ENCODE measurements around the gene YBX2. TPM values are rescaled to one million over a fixed set of nuclear protein-coding genes. Genes with fewer than 3 reads are reported as not detected.
A peak's percentile ranks its signal among the peaks of the same experiment; 100 is the strongest.
"Not testable (repeated sequence)": the region's sequence is repeated elsewhere in the genome, so short reads cannot be mapped to it uniquely, and the experiment has no call there.

The YBX2 gene
- total and polyA plus RNA-seq, 8 donors = 0.37 to 2.5 (median 1.5) TPM

DNA sequence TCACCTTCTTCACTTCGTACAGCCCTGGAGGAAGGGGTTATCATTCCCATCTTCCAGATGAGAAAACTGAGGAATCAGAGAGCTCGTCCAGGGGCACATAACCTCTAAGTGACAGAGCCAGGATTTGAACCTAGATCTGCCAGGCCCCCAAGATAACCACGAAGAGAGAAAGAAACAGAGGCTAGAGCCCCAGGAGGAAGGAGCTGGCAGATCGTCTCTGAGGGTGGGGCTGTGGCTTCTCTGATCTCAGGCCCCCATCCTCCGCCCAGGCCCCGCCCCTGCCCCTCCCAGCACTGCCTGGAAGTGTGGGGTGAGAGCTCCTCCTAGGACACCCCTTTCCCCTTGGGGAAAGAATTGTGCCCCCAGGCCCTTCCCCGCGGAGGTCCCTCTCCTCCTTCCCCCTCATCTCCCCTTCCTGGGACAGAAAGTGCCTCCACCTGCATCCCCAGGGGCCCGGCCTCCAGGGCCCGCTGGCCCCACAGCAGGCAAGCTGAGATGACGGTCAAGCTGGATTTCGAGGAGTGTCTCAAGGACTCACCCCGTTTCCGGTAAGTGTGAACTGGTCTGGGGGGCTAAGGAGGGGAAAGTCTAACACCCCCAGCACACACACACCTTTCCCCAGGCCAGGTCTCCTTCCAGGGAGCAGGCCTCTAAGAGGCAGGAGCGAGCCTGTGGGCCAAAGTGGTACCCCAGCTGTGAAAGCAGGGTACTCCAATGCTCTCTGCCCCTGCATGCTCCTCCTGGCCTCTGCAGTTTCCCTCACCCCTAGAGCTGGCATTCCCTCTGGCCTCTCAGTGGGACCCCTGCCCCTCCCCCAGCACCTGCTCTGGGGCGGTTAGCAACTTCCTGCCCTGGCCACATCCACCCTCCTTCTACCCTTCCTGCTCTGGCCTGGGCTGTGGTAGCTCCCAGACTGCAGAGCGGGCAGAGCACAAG lies 42.1 kb upstream of the YBX2 start, which contains the start of gene ACAP1:
TSS of gene ACAP1 (plus strand) at position 290 of the 936 bp plus-strand sequence. CDS start at position 496, 206 bp downstream.
- Histone ChIP-seq H3K27ac (peak within 1 kb of the TSS in 1 of 2 donors; percentile 66), H3K4me1 (peaks cover 0 to 34% of the 10 kb centered on the region in 2 donors), H3K27me3 (peaks cover 0 to 37% of the 10 kb centered on the region in 2 donors), H3K4me3 (peak within 1 kb of the TSS in 1 of 2 donors; percentile 47), H3K36me3 (peaks cover 0 to 9% of the 10 kb centered on the region in 2 donors), H3K9me3 (no peaks in the 10 kb centered on the region)
- TF ChIP-seq, protein P1, sequence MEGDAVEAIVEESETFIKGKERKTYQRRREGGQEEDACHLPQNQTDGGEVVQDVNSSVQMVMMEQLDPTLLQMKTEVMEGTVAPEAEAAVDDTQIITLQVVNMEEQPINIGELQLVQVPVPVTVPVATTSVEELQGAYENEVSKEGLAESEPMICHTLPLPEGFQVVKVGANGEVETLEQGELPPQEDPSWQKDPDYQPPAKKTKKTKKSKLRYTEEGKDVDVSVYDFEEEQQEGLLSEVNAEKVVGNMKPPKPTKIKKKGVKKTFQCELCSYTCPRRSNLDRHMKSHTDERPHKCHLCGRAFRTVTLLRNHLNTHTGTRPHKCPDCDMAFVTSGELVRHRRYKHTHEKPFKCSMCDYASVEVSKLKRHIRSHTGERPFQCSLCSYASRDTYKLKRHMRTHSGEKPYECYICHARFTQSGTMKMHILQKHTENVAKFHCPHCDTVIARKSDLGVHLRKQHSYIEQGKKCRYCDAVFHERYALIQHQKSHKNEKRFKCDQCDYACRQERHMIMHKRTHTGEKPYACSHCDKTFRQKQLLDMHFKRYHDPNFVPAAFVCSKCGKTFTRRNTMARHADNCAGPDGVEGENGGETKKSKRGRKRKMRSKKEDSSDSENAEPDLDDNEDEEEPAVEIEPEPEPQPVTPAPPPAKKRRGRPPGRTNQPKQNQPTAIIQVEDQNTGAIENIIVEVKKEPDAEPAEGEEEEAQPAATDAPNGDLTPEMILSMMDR (IDR thresholded peaks at IDR 0.05) = no peak
- DNase-seq (peak in 2 of 4 donors; percentile 72 to 94), ATAC-seq (peak; percentile 78)
- intact Hi-C loops (cut with DNase I) = no loop called here

DNA sequence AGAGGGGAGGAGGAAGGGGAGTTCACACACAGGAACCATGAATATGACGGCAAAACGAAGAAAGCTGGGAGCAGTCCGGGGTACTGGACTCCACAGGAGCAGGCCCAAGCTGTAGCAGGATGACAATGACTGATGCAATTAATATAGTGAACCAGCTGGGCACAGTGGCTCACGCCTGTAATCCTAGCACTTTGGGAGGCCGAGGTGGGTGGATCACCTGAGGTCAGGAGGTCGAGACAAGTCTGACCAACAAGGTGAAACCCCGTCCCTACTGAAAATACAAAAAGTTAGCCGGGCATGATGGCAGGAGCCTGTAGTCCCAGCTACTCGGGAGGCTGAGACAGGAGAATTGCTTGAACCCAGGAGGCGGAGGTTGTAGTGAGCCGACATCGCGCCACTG lies 41.3 kb upstream of the YBX2 start:
- ATAC-seq; DNase-seq; H3K9me3 ChIP-seq; H3K36me3 ChIP-seq; intact Hi-C loops (cut with DNase I): not testable (repeated sequence)
- peak overlapping the region in 1 of 2 donors; percentile 47 for H3K4me3 ChIP-seq
- peaks cover 0 to 29% of the 10 kb centered on the region in 2 donors for H3K27me3 ChIP-seq
- H3K4me1 ChIP-seq = peaks cover 0 to 36% of the 10 kb centered on the region in 2 donors
- H3K27ac ChIP-seq = peak overlapping the region in 1 of 2 donors; percentile 66

DNA sequence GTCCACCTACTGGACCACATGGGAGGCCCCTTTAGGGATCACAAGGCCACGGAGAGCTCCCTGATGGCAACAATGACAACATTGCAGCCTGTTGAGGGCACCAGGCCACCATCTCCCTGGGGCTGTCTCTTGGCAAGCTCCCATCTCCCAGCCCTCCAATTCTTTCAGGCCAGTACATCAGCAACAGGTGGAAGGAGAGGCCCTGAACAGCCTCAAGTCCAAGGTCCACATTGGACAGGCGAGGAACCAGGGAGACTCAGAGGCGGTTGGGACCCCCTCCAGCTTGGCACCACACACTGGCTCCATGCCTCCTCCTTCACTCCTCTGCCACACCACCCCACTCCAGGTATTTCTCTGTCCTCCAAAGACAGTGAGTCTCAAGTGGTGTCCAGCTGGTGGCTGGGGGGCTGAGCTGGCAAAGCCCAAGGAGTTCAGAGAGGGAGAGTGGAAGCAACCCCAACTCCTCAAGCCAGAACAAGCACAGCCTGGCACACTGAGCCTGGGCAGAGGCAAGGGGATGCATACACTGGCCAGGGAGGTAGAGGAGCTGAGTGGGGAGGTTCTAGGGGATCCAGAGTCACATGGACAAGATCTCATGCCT lies 40.6 kb upstream of the YBX2 start:
- Histone ChIP-seq H3K4me3 (no peak overlapping the region), H3K4me1 (peaks cover 3 to 38% of the 10 kb centered on the region in 2 donors), H3K36me3 (no peaks in the 10 kb centered on the region), H3K27me3 (peaks cover 0 to 25% of the 10 kb centered on the region in 2 donors), H3K9me3 (no peaks in the 10 kb centered on the region), H3K27ac (no peak overlapping the region)
- intact Hi-C loops (cut with DNase I) = no loop called here
- ATAC-seq (no peak), DNase-seq (peak in 1 of 4 donors; percentile 31)
- TF ChIP-seq, protein P1 (IDR thresholded peaks at IDR 0.05) = no peak

DNA sequence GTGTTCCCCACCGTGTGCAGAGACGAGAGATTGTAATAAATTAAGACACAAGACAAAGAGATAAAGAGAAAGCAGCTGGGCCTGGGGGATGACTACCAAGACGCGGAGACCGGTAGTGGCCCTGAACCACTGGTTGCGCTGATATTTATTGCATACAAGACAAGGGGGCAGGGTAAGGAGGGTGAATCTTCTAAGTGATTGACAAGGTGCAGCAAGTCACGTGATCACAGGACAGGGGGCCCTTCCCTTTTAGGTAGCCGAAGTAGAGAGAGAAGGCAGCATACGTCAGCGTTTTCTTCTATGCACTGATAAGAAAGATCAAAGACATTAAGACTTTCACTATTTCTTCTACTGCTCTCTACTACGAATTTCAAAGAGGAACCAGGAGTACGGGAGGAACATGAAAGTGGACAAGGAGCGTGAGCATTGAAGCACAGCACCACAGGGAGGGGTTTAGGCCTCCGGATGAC lies 38.2 kb upstream of the YBX2 start:
- intact Hi-C loops (cut with DNase I); ATAC-seq; DNase-seq: not testable (repeated sequence)

DNA sequence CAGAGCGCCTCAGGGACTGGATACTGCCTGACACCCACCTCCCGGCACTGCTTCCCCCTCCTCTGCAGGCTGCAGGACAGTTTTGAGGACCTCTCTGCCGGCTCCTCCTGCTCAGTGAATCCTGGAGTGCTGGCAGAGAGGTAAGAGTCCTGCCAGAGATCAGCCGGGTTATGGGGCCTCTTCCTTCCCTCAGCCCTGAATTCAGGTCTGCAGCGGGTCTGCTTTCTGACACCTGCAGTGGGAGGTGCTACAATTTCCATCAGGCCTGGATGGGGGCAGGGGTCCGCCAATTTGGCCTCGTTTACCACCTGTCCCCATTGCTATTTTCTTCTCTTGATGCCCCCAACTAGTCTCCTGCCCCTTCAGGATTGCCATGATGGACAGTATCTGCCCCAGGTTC lies 37.7 kb upstream of the YBX2 start:
- Histone ChIP-seq H3K36me3 (no peaks in the 10 kb centered on the region), H3K27me3 (peaks cover 0 to 20% of the 10 kb centered on the region in 2 donors), H3K9me3 (no peaks in the 10 kb centered on the region), H3K4me1 (peaks cover 3 to 35% of the 10 kb centered on the region in 2 donors), H3K27ac (no peak overlapping the region), H3K4me3 (no peak overlapping the region)
- peak in 1 of 4 donors; percentile 13 for DNase-seq
- TF ChIP-seq, protein P1 (IDR thresholded peaks at IDR 0.05) = no peak
- ATAC-seq = no peak
- intact Hi-C loops (cut with DNase I) = no loop called here

More for the DNA sequence above, 38.2 kb upstream of the YBX2 start:
- not testable (repeated sequence) for H3K4me3 ChIP-seq, H3K36me3 ChIP-seq, H3K9me3 ChIP-seq, H3K27ac ChIP-seq
- Histone ChIP-seq H3K27me3 (peaks cover 0 to 21% of the 10 kb centered on the region in 2 donors), H3K4me1 (peaks cover 3 to 37% of the 10 kb centered on the region in 2 donors)

DNA sequence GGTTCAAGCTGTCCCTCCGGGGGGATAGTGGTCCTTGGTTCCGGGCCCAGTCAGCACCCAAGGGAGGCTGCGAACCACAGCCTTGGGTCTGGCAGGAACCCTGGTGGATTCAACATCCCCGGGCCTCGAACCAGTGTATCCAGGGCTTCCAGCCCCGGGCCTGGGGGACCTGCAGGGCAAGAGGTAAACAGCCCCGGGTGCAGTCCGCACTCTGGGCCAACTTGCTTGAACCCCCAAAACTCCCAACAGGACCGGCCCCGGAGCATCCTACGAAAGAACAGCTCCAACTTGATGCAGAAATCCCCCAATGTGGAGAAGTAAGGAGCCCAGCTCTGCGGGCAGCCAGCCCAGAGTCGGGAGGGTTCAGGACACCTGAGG lies 36.2 kb upstream of the YBX2 start:
- peaks cover 0 to 14% of the 10 kb centered on the region in 2 donors for H3K36me3 ChIP-seq
- intact Hi-C loops (cut with DNase I) = no loop called here
- H3K27ac ChIP-seq = peak overlapping the region; percentile 90 to 93
- H3K9me3 ChIP-seq = no peaks in the 10 kb centered on the region
- TF ChIP-seq, protein P1 (IDR thresholded peaks at IDR 0.05) = no peak
- H3K27me3 ChIP-seq = peaks cover 0 to 8% of the 10 kb centered on the region in 2 donors
- H3K4me1 ChIP-seq = peaks cover 3 to 29% of the 10 kb centered on the region in 2 donors
- DNase-seq (peak in 1 of 4 donors; percentile 78), ATAC-seq (no peak)
- peak overlapping the region; percentile 88 to 95 for H3K4me3 ChIP-seq

All from left lung (tissue), 10 donors.